K562 (cell line): ENCODE results near the gene TMEM41A. TPM values are rescaled to one million over a fixed set of nuclear protein-coding genes. Genes with fewer than 3 reads are reported as not detected.

Experiments
- KDM1A ChIP-seq, 2 experiments: fragments of 450-650 bp; IDR thresholded peaks; 2 replicates each; pipeline ENCODE4 v1.6.1; 2016; ENCODE audit warnings: mild to moderate bottlenecking in 2 of 2
- KLF16 ChIP-seq: IDR thresholded peaks from 2 replicates; pipeline ENCODE4 v1.6.1; 2016; ENCODE audit warnings: antibody characterized with exemption
- SMC3 ChIP-seq: conservative IDR thresholded peaks from 2 replicates; pipeline ENCODE4 v1.6.1; 2011; ENCODE audit warnings: low read depth, low read length, improper control_type of control experiment; ENCODE audit not compliant: insufficient read depth
- TEAD4 ChIP-seq, 2 experiments: sonication (generic) in 1 of 2; formaldehyde crosslinking in 1 of 2; IDR thresholded peaks; 2 replicates each; pipeline versions ENCODE4 v1.6.1 to v1.8.0; 2012 to 2022; ENCODE audit warnings: borderline replicate concordance in 1 of 2, inconsistent platforms in 1 of 2, low read length in 1 of 2, mild to moderate bottlenecking in 1 of 2, missing genetic modification reagents in 1 of 2
- THAP7 ChIP-seq: fragments of 250-450 bp; sonication (Bioruptor Pico); IDR thresholded peaks from 2 replicates; pipeline ENCODE4 v1.5.0; 2021
- TRIM25 ChIP-seq: fragments of 450-650 bp; IDR thresholded peaks from 2 replicates; pipeline ENCODE4 v1.7.0; 2016; ENCODE audit warnings: borderline replicate concordance
- ZEB2 ChIP-seq: fragments of 450-650 bp; IDR thresholded peaks from 2 replicates; pipeline ENCODE4 v1.6.1; 2016
- polyA plus RNA-seq, 8 experiments: library from polyadenylated mRNA; depleted of rRNA in 4 of 8; stranded (reverse) in 5 of 8; unstranded in 3 of 8; fragments of >200 nt; fragmentation: Nextera tagmentation in 2 of 8; fragmentation: Illumina TruSeq in 1 of 8; extraction: Ambion mirVana in 2 of 8; extraction: Trizol in 1 of 8; gene quantifications; 2 replicates each; pipeline versions ENCODE4 v1.2.1 to v1.2.3, GENCODE V29; 2011 to 2014; ENCODE audit warnings: inconsistent platforms in 1 of 8, missing spikeins in 1 of 8
- total RNA-seq, 7 experiments: library from RNA; depleted of rRNA in 6 of 7; stranded (reverse); fragments of >200 nt in 6 of 7; fragmentation: Illumina TruSeq in 2 of 7; extraction: Trizol in 2 of 7; gene quantifications; 2 replicates each; pipeline versions ENCODE4 v1.2.1 to v1.2.3, GENCODE V29; 2011 to 2021; ENCODE audit warnings: low replicate concordance in 1 of 7
- TF ChIP-seq, protein P1 (sequence below): fragments of 450-650 bp; IDR thresholded peaks from 2 replicates; pipeline ENCODE4 v1.6.1; 2016

The TMEM41A gene
- total and polyA plus RNA-seq, 9 of the 15 experiments (the other 6 are each of a cell fraction or from before 2014, with no cell fraction given) = 22.5 to 65.9 (median 31.5) TPM

GRCh38 chr3:185460719-185461350, 38.0 kb downstream of the TMEM41A start (continued):
- TF ChIP-seq, protein P1, sequence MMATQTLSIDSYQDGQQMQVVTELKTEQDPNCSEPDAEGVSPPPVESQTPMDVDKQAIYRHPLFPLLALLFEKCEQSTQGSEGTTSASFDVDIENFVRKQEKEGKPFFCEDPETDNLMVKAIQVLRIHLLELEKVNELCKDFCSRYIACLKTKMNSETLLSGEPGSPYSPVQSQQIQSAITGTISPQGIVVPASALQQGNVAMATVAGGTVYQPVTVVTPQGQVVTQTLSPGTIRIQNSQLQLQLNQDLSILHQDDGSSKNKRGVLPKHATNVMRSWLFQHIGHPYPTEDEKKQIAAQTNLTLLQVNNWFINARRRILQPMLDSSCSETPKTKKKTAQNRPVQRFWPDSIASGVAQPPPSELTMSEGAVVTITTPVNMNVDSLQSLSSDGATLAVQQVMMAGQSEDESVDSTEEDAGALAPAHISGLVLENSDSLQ = 0 out of 2 replicates have a peak, but pooled peaks have one; percentile 3
- TF ChIP-seq SMC3 (peak; percentile 30; the same call in 1 of the 2 replicates), KDM1A (IDR thresholded peaks at IDR 0.05) (0 out of 4 replicates have a peak, but pooled peaks of 1 of the 2 experiments have one; percentile 8), TRIM25 (no peak), THAP7 (CRISPR knock-in tag) (no peak), ZEB2 (no peak), KLF16 (no peak), TEAD4 (IDR thresholded peaks at IDR 0.05; ENCODE audit: low read length) (0 out of 2 replicates have a peak, but pooled peaks have one; percentile 10), TEAD4 (CRISPR knock-in tag; IDR thresholded peaks at IDR 0.05; ENCODE audit: borderline replicate concordance) (no peak)
- TF ChIP-seq, all 486 proteins: peak for 9
